HG03460 (cell line): ENCODE measurements around the gene APOBEC3B.
"Not testable (repeated sequence)": the region's sequence is repeated elsewhere in the genome, so short reads cannot be mapped to it uniquely, and the experiment has no call there.

ENCODE experiments used
- ATAC-seq: cut with Tn5 transposase; IDR thresholded peaks from one replicate; pipeline ENCODE4 v1.9.1; 2021; ENCODE audit not compliant: unreplicated experiment

The APOBEC3B gene

GRCh38 chr22:38950527-38951295, 31.4 kb upstream of the APOBEC3B start:
- no peak for ATAC-seq

GRCh38 chr22:38951734-38952133, 30.4 kb upstream of the APOBEC3B start:
- no peak for ATAC-seq

- ATAC-seq = no peak
These were observed 29.7 kb upstream of the APOBEC3B start for GRCh38 chr22:38952281-38952993.

GRCh38 chr22:38953091-38953490, 29.1 kb upstream of the APOBEC3B start:
- no peak for ATAC-seq

GRCh38 chr22:38953577-38954413, 28.4 kb upstream of the APOBEC3B start:
- peak; percentile 59 for ATAC-seq

GRCh38 chr22:38954414-38955043, 27.6 kb upstream of the APOBEC3B start:
- no peak for ATAC-seq

- no peak for ATAC-seq
These were observed 26.8 kb upstream of the APOBEC3B start for GRCh38 chr22:38955250-38955905.

GRCh38 chr22:38955926-38956325, 26.2 kb upstream of the APOBEC3B start:
- no peak for ATAC-seq

GRCh38 chr22:38956551-38956950, 25.6 kb upstream of the APOBEC3B start:
- no peak for ATAC-seq

- no peak for ATAC-seq
These were observed 24.9 kb upstream of the APOBEC3B start, which contains the start of gene APOBEC3A for GRCh38 chr22:38957046-38957770. Gene APOBEC3A, plus strand, starts transcription at chr22:38957609. Its CDS starts 83 bp downstream, at chr22:38957692.

- no peak for ATAC-seq
These were observed 24.1 kb upstream of the APOBEC3B start for GRCh38 chr22:38957808-38958650.

GRCh38 chr22:38958651-38958943, 23.6 kb upstream of the APOBEC3B start:
- not testable (repeated sequence) for ATAC-seq

GRCh38 chr22:38959590-38959989, 22.6 kb upstream of the APOBEC3B start:
- no peak for ATAC-seq

GRCh38 chr22:38960673-38961072, 21.5 kb upstream of the APOBEC3B start:
- ATAC-seq = not testable (repeated sequence)

- ATAC-seq = not testable (repeated sequence)
These were observed 18.8 kb upstream of the APOBEC3B start for GRCh38 chr22:38963291-38963738.

- ATAC-seq = no peak
These were observed 18.3 kb upstream of the APOBEC3B start for GRCh38 chr22:38963872-38964271.

- no peak for ATAC-seq
These were observed 17.8 kb upstream of the APOBEC3B start for GRCh38 chr22:38964306-38964705.

GRCh38 chr22:38964989-38965388, 17.2 kb upstream of the APOBEC3B start:
- ATAC-seq = no peak
